HL-60/S4 treated with retinoic acid at 250 ng/mL for 4 days and 3 days (cell line): ENCODE measurements around the gene NCKAP5.

Experiments used
- in situ Hi-C: fragments of 300-500 bp; cut with MboI; formaldehyde crosslinking; loops from 2 replicates; pipeline ENCODE4 v1.7.0; 2022; ENCODE audit warnings: low sequenced_read_pairs

Gene NCKAP5

GRCh38 chr2:133574620-133575019, 6.4 kb upstream of the NCKAP5 start:
- in situ Hi-C loops, result no loop called here

- in situ Hi-C loops, result no loop called here
Measured at GRCh38 chr2:133574186-133574585, 5.9 kb upstream of the NCKAP5 start.

- in situ Hi-C loops, result no loop called here
Measured at GRCh38 chr2:133573491-133574162, 5.4 kb upstream of the NCKAP5 start.

GRCh38 chr2:133571249-133571648, 3.0 kb upstream of the NCKAP5 start:
- in situ Hi-C loops, result no loop called here

- in situ Hi-C loops, result no loop called here
Measured at GRCh38 chr2:133570542-133570941, 2.3 kb upstream of the NCKAP5 start.

GRCh38 chr2:133569286-133569830, 1.1 kb upstream of the NCKAP5 start:
- in situ Hi-C loops, result no loop called here

- in situ Hi-C loops, result no loop called here
Measured at GRCh38 chr2:133568598-133568997, 335 bp upstream of the NCKAP5 start.

GRCh38 chr2:133562558-133562957, 5.7 kb downstream of the NCKAP5 start:
- in situ Hi-C loops, result no loop called here

- in situ Hi-C loops, result no loop called here
Measured at GRCh38 chr2:133561045-133561852, 7.0 kb downstream of the NCKAP5 start.

- in situ Hi-C loops, result no loop called here
Measured at GRCh38 chr2:133557614-133558013, 10.6 kb downstream of the NCKAP5 start.

GRCh38 chr2:133553838-133554408, 14.3 kb downstream of the NCKAP5 start:
- in situ Hi-C loops, result no loop called here

GRCh38 chr2:133553251-133553650, 15.0 kb downstream of the NCKAP5 start:
- in situ Hi-C loops, result no loop called here

- in situ Hi-C loops, result no loop called here
Measured at GRCh38 chr2:133552821-133553220, 15.4 kb downstream of the NCKAP5 start.

- in situ Hi-C loops, result no loop called here
Measured at GRCh38 chr2:133541797-133542196, 26.5 kb downstream of the NCKAP5 start.

- in situ Hi-C loops, result no loop called here
Measured at GRCh38 chr2:133541376-133541775, 26.9 kb downstream of the NCKAP5 start.

- in situ Hi-C loops, result no loop called here
Measured at GRCh38 chr2:133532919-133533318, 35.3 kb downstream of the NCKAP5 start.

- in situ Hi-C loops, result no loop called here
Measured at GRCh38 chr2:133531382-133531781, 36.9 kb downstream of the NCKAP5 start.

GRCh38 chr2:133530645-133531044, 37.6 kb downstream of the NCKAP5 start:
- in situ Hi-C loops, result no loop called here

GRCh38 chr2:133526530-133527300, 41.5 kb downstream of the NCKAP5 start:
- in situ Hi-C loops, result no loop called here

- in situ Hi-C loops, result no loop called here
Measured at GRCh38 chr2:133525613-133526529, 42.4 kb downstream of the NCKAP5 start.
